ENCODE data around the gene PHF10.

Gene PHF10

DNA sequence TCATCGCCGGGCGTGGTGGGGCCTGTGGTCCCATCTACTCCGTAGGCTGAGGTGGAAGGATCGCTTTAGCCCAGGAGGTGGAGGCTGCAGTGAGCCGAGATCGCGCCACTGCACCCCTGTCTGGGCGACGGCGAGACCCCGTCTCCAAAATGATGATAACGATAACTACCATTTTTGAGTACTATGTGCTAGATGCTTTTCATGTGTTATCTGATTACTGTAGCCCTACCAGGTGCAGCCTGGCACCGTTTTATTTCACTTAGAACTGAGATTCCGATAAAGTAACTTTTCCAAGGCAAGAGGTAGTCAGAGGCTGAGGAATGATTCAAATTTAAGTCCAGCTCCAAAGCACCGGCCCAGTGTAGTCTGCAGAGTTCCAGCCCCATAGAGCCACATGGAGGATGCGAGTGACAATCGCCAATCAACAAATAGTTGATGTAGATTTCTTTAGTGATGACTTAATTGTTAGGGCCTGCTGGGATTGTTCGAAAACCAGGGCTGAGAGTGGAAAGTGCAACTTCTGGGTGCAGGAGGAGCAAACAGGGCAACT, 27.8 kb upstream of the PHF10 start:
- peak; percentile 4 for DNase-seq (ENCODE audit: low read depth)
- peak overlapping the region; percentile 88 for H3K4me3 ChIP-seq (ENCODE audit: low read length)
- TF ChIP-seq, protein P1, sequence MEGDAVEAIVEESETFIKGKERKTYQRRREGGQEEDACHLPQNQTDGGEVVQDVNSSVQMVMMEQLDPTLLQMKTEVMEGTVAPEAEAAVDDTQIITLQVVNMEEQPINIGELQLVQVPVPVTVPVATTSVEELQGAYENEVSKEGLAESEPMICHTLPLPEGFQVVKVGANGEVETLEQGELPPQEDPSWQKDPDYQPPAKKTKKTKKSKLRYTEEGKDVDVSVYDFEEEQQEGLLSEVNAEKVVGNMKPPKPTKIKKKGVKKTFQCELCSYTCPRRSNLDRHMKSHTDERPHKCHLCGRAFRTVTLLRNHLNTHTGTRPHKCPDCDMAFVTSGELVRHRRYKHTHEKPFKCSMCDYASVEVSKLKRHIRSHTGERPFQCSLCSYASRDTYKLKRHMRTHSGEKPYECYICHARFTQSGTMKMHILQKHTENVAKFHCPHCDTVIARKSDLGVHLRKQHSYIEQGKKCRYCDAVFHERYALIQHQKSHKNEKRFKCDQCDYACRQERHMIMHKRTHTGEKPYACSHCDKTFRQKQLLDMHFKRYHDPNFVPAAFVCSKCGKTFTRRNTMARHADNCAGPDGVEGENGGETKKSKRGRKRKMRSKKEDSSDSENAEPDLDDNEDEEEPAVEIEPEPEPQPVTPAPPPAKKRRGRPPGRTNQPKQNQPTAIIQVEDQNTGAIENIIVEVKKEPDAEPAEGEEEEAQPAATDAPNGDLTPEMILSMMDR (conservative IDR thresholded peaks at IDR 0.05; ENCODE audit: low read length), result no peak

DNA sequence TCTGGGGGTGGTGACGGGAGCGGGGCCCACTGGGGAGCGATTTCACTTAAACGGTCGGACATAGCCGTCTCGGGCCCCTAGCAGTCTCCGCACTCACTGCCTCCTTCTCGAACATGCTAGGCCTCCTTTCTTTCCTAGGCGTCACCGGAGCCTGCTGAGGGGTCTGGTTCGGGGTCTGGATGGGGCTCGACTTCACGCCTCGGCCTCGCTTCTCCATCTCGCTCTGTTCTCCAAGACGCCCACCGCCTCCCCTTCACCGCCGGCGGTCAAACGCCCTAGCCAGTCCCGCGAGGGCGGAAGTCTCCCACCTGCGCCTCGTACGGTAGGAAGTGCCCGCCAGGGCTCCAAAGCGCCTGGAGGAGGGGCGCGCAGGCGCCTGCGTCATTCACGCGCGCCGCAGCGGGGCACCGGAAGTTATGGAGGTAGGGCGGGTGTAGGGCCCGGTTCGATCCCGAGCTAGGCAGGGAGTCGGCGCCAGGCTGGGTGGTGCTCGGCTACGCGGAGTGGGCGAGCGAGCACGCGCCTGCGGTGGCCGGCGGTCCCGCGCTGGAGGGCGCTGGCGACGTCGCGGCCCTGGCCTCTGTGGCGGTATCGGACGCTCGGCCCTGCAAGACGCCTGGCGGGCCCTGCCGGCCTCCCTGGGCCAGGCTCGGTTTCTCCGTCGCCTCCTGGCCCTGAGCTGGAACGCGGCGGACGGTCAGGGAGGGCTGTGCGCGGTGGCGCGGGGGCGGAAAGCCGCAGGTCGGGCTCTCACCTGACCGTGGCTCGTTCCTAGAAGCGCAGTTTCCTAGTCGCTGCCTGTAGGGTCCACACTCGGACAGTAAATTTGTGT, 27.2 kb upstream of the PHF10 start, which contains the start of the genes DYNLT2 and ERMARD:
TSS of gene DYNLT2 (minus strand) at position 331 of the 832 bp plus-strand sequence. CDS start at position 217, 114 bp downstream.
TSS of gene ERMARD (plus strand) at position 381 of the 832 bp plus-strand sequence. CDS start at position 417, 36 bp downstream.
- TF ChIP-seq, protein P1 (conservative IDR thresholded peaks at IDR 0.05; ENCODE audit: low read length), result peak; percentile 19; the same call in 1 of the 2 replicates
- DNase-seq (ENCODE audit: low read depth), result peak; percentile 91
- peak within 1 kb of the TSS; percentile 88 for H3K4me3 ChIP-seq (ENCODE audit: low read length)

DNA sequence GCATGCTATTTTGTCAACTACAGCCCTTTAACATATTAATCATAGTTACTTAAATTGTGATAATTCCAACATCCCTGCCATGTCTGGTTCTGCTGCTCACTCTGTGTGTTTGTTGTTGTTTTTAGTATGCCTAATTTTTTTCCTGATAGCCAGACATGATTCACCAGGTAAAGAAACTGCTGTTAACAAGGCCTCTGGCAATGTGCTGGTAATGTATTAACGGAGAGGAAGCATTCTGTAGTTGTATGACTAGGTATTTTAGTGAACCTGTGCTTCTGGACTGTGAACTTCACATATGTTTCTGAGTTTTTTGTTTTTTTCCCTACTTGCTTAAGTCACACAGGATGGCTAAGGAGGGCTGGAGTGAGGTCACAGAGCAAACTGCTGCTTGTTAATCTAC, 22.3 kb upstream of the PHF10 start:
- TF ChIP-seq, protein P1 (conservative IDR thresholded peaks at IDR 0.05; ENCODE audit: low read length), result no peak
- no peak overlapping the region for H3K4me3 ChIP-seq (ENCODE audit: low read length)
- no peak for DNase-seq (ENCODE audit: low read depth)

DNA sequence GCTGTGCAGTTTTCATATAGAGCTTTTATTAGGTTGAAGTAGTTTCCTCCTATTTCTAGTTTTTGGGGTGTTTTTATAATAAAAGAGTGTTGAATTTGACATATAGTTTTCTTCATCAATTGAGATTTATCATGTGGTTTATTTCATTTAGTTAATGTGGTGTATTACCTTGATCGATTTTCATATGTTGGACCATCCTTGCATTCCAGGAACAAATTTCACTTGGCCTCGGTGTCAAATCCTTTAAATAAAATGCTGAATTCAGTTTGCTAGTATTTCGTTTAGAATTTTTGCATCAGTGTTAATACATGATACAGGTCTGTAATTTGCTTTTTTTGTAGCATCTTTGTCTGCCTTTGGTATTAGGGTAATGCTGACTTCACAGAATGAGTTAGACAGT, 21.1 kb upstream of the PHF10 start:
- TF ChIP-seq, protein P1 (conservative IDR thresholded peaks at IDR 0.05; ENCODE audit: low read length), result no peak
- no peak overlapping the region for H3K4me3 ChIP-seq (ENCODE audit: low read length)
- DNase-seq (ENCODE audit: low read depth), result no peak

DNA sequence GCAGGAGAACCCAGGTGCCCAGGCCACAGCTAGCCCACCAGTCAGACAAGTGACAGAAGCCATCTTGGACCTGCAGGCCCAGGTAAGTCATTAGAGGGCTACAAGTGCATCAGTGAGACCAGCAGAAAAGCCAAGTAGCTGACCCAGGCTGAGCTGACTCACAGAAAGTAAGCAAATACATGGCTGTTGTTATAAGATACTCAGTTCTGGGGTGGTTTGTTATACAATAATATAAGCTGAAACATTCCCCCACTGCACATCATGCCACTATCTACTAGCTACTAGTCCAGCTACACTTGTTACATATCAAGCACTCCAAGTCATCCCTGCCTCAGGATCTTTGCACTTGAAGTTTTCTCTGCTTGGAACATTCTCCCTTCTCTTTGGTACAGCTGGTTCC, 17.0 kb upstream of the PHF10 start:
- no peak for DNase-seq (ENCODE audit: low read depth)
- H3K4me3 ChIP-seq (ENCODE audit: low read length), result no peak overlapping the region
- TF ChIP-seq, protein P1 (conservative IDR thresholded peaks at IDR 0.05; ENCODE audit: low read length), result no peak

DNA sequence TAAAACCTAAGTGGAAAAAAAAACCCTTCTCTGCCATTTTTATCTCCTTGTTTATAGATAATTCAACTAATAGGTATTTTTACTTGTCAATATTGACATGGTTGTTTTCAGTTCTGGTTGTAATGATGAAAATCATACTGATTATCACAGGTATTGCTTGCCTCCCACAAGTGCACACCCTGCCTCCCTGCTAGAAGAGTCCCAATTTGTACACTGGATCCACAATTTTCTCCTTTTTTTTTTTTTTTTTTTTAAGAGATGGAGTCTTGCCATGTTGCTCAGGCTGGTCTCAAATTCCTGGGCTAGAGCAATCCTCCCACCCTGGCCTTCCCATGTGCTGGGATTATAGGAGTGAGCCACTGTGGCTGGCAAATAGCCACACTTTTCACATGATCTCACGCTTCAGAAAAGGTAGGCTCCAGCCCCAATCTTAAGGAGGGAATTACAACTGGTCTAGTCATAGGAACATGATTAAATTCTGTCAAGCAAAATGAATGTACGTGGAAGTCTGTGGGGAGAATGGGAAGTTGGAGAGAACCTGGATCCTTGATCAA, 14.8 kb upstream of the PHF10 start:
- no peak for DNase-seq (ENCODE audit: low read depth)

More for the DNA sequence above, 14.8 kb upstream of the PHF10 start:
- H3K4me3 ChIP-seq (ENCODE audit: low read length), result no peak overlapping the region
- TF ChIP-seq, protein P1 (conservative IDR thresholded peaks at IDR 0.05; ENCODE audit: low read length), result no peak
